Activated CD8-positive, alpha-beta memory T cell treated with anti-CD3 and anti-CD28 coated beads for 4 hours (primary cell): ENCODE results near the gene NT5DC4.
A peak's percentile ranks its signal among the peaks of the same experiment; 100 is the strongest.

Experiments
- DNase-seq, 2 donors: peaks; one replicate each; pipeline ENCODE4 v3.0.0-alpha.2; 2020; ENCODE audit warnings: low read depth in 2 of 2

Gene NT5DC4

DNA sequence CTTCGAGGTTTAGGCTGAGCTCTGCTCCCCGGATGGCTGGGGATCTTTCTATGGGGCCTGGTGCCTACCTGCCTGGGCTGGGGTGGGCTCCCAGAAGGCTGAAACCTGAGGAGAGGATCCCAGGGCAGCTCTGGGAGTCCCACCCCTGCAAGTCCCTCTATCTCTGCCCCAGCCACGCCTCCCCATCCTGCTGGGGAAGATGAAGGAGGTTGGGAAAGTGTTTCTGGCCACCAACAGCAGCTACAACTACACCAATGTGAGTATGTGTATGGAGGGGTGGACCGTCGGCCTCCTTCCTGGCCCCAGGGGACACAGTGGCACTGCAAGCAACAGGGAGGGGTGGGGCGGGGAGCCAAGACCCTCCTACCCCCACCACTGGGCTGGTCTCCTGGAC, 2.7 kb downstream of the NT5DC4 start:
- no peak for DNase-seq

DNA sequence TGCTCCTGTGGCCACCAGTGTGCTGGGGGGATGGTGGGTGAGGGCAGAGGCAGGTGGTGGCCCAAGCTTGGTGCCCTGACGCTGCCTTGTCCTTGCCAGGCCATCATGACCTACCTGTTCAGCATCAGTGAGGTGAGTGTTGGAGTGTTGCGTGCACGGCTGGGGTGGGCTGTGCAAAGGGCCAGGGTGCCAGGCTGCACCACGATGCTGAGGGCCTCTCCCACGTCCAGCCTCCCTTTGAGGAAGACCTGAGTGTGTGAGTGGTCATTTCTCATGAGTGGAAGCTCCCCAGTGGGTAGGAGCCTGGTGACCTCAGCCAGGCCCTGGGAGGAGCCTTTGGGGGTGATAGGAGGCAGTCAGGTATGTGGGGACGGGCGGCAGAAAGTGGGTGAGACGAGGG, 3.2 kb downstream of the NT5DC4 start:
- no peak for DNase-seq

DNA sequence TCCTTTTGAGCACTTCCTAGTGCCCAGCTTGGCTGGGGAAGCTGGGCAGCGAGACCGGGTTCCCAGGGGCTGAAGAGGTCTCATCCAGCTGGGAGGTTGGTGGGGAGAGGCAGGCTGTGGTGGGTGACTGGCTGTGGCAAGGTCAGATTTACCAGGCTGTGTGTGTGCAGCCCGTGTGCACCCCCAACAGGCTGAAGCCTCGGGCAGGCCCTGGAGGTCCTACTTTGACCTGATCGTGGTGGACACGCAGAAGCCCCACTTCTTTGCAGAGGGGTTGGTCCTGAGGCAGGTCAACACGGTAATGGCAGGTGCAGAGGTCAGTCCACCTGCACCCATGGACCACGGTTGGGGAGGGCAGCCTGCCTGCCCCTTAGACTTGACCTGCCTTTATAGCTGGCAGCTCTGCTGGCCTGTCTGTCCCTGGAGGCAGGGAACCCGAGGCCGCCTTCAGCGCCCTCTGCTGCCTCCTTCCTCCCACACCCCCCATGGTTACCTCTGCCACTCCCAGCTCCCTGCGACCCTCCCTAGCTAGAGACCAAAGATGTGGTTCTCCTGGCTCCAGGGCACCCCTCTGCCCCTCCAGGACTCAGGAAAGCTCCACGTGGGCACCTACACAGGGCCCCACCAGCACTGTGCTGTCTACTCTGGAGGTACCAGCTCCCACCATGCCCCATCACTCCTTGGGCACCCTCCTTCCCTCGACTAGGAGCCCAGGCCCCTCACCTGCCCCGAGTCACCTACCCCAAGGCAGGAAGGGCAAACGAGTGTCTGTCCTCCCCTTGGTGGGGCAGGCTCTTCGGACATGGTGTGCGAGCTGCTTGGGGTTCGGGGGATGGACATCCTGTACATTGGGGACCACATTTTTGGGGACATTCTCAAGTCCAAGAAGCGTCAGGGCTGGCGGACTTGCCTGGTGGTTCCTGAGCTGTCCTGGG, 4.0 kb downstream of the NT5DC4 start:
- DNase-seq: no peak

DNA sequence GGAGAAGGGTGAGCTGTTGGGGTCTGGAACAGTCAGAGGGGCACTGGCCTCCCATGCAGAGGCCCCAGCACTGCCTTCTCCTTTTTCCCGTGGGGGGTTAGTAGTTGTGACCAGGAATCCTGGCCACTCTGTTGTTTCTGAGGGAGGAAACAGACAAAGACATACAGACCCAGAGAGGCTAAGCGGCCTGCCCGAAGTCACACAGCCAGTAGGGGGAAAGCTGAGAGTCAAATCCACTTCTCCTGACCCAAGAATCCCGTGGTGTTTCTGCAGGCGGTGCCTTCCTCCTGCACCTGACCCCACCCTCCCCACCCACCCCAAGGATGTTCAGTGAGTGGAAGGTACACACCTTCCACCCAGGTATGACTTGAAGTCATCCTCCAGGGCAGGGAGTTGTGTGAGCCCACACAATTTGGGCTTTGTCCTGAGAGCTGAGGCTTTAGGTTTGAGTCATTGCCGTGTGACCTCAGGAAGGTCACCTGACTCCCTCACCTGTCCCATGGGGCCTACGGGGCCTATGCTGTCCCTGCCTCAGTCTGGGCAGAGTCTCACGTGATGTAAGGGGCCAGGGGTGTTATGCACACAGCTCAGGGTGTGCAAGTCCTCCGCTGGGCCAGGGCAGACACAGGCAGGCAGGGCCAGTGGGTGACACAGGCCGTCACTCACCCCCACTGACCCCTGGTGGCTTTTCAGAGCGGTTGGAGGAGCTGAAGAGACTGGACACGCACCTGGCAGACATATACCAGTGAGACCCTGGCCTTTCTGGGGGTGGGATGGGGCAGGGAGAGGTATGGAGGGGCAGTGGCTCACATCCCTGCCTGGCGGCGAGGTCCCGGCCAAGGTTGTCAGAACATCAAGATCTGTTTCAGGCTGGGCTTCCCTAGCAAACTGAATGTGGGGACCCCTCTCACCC, 5.0 kb downstream of the NT5DC4 start:
- no peak for DNase-seq

DNA sequence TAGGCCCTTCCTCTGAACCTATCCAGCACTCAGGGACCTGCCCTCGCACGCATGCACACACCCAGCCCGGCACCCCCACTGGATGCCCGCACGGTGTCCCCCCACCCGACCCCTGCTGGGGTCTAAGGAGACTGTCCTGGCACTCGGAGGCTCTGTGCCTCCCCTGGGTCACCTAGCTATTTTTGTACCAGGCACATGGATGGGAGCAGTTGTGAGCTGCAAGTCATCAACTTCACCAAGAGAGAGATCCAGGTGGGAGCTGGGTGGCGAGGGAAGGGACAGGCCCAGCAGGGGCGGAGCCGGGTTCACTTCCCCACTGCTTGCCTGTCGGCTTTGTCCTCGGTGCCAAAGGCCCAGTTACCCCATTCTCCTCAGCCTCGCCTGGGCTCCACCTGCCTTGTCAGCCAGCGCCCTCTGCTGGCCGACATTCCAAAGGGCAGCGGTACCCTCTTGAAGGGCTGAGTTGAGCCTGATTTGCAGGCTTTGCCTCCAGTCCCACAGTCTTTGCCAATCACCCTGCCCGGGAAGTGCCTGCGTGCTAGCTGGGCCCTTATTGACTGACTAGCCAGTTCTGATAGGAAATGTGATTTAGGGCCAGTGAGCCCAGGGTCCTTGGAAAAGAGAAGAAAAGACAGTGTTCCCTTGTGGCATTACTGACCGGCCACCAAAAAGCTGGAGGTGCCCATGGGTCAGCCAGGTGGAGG, 5.8 kb downstream of the NT5DC4 start:
- peak; percentile 72 to 73 for DNase-seq

DNA sequence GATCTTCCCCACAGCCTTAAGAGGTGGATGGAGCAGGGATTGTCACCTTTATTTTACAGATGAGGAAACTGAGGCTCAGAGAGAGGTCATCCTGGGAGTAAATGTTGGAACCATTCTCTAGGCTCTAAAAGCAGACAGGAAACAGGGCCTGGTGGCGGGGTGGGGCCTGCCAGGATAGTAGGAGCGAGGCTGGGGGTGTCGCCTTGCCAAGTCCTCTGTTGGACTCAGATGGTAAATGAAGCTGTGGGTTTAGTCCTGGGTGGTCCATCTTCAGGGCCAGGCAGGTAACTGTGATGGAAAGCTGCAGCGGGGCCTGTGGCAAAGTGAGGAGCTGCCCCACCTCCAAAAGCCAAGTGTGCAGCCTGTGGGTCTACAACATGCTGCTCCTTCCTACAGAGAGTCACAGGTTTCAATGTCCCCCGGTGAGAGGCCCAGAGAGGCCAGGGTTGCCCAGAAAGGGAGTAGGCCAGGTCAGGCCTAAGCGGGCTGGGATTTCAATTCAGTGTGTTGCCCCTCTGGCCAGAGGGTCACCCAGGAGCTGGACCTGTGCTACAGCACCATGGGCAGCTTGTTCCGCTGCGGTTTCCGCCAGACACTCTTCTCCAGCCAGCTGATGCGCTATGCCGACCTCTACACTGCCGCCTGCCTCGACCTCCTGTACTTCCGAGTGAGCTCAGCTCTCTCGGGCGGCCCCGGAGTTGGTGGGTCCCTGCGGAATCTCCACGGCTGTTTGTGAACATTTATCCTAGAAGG, 6.6 kb downstream of the NT5DC4 start:
- no peak for DNase-seq

DNA sequence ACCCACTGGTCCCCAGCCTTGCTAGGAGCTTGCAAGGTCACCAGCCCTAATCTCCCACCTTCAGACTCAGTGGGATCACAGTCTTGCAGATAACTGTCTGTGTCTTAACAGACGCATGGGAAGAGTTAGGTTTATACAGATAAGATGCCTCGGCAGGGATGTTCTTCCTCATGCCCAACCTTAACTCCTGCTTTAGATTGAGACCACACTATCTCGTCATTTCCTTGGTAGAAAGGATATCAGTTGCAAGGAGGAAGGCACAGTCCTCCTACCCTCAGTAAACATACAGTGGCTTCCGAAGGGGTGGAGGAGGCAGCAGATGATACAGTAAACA, 7.2 kb downstream of the NT5DC4 start:
- DNase-seq: no peak

DNA sequence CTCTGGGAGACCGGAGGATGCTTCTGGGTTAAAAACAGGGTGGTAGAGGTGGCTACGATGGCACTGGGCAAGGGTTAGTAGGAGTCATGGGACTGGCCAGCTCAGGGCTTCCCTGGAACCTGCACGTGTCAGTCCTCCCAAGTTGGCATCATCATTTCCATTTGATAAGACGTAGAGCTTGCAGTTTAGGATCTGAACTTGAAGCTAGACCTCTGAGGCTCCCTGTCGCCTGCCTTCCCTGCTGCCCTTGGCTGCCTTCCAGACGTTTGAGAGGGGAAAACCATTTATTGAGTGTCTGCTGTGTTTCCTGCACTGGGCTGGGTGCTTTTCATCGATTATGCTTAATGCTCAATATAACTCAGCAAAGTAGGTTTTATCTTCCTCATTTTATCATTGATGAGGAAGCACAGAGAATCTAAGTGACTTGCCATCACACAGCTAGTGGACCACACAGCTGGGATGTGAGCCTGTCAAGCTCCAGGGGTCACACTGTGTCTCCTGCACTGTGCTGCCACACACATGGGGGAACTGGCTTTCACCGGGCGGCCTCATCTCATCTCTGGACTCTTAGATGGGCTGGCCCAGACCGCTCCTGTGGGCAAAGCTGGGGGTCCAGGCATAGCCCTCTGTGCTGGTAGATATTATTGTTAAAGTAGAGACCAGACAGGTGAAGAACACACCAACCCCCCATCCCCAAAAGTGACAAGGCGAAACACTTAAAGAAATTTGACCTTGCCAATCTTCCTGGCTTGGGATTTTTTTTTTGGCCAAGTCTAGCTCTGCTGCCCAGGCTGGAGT, 7.8 kb downstream of the NT5DC4 start:
- DNase-seq: no peak

DNA sequence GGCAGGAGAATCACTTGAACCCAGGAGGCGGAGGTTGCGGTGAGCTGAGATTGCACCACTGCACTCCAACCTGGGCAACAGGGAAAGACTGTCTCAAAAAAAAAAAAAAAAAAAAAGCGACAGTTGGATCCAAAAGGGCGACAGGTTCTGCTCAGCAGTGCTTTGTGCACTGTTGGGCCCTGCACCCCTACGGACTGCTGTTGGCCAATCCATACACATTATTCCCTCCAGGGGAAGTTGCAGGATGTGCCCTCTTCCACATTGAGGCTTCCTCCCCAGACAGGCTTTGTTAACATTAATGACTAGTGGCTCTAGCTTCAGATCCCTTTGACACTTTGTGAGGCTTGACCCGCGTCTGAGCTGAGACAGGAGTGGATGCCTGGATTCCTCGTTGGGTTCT, 9.4 kb downstream of the NT5DC4 start:
- DNase-seq: no peak

DNA sequence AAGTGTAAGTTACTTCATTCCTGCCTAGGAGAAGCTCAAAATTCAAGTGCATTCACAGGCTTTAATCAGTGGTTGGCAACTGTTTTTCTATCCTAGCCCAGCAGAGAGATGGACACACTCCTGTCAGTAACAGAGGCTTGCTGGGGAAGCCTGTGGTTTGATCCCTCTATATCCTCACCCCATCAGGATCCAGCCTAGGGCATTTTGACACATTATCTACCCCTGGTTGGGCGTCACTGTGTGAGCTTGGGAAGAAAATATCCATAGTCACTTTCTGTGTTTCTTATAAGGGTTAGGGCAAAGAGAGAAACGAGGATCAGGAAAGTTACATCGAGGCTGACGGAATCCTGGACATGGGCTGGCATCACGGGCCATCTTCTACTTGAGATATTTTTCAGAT, 10.0 kb downstream of the NT5DC4 start:
- DNase-seq: no peak

DNA sequence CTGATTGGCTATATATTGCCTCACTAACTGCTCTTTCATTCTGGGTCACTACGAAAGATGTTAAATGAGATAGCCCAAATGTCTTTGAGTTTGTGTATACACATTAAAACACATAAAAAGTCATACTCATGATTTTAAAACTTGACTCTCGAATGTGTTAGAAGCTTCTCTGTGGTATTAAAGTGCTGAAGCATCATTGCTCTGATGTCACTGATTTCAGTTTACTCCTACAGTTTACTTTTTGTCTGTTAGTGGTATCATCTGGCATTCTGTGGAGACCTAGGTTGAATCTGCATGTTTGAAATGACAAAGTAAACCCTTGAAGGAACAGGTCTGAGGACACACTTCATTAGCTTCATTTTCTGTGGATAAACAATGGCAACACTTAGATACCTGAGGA, 10.7 kb downstream of the NT5DC4 start:
- no peak for DNase-seq

DNA sequence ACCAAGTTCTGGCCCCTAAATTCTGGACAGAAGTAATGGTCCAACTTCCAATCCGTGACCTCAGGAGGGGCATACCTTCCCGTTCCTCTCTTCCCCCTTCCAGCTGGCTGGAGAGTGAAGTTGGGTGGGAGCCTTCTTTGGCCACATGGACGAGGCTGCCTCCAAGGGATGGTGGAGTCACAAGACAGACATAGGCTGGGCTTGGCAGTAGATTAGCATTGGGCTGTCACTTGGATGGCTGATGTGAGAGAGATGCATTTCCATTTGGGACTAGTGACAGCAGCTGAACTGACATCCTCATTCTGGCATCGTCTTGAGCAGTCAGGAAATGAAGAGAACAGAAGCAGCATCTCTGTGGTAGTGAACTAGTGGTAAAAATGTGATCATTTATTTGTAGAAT, 12.6 kb downstream of the NT5DC4 start:
- no peak for DNase-seq

DNA sequence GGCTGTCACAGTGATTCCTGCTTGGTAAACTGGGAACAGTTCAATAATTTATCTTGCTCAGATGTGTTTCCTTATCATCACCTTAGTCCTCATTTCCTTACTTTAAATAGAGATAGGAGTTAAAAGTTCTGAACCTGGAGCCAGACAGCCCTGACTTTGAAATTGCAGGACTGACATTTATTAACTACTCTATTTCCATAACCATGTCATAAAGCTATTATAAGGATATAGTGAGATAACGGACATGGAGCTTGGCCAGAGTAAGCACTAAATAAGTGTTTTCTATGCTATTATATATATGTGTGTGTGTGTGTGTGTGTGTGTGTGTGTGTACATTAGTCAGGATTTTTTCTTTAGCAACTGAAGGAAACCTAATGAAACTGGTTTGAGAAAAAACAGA, 13.1 kb downstream of the NT5DC4 start:
- no peak for DNase-seq

DNA sequence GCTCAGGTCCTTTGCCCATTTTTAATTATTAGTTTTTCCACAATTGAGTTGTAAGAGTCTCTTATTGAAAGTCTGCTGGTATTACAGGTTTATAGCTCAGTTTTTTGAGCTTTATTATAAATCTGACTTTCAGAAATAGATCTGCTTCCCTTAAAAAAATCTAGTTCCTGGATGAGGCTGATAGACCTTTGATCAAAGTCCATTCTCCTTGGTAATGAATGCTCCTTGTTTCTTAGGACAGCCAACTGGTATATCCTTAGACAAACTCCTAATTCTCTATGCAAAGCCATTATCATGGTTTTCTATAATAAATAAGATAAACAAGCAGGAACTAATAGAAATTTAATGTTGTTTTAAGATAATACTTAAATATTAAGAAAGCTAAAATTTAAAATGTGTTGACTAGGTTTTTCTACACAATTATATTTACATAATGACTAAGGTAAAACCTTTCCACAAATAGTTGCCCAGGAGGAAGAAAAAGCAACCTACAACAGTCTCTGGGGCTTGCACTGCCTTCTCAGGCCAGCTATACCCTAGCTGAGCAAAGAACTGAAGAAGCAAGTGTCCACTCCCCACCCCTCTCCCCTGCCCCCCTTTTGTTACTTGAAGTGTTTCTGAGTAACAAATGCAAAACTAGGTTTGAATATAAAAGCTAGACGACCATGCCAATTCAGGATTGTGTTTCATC, 16.9 kb downstream of the NT5DC4 start:
- no peak for DNase-seq

DNA sequence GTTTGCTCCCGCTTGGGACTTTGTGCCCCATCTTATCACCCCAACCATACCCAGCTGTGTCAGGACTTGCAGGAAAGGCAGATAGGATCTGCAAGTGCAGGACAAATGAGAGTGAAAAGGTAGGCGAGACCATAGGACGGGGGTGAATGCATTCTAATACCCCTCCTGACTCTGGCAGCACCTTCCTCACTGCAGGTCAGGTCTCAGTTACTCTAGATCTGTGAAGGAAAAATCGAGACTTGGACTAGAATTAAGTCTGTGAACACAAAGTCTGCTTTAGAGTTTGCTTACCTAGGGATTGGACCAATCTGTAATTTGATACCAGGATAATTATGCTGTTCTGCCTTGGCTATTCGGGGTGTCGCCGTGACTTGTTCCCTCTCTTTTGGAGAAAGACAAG, 19.7 kb downstream of the NT5DC4 start:
- no peak for DNase-seq

DNA sequence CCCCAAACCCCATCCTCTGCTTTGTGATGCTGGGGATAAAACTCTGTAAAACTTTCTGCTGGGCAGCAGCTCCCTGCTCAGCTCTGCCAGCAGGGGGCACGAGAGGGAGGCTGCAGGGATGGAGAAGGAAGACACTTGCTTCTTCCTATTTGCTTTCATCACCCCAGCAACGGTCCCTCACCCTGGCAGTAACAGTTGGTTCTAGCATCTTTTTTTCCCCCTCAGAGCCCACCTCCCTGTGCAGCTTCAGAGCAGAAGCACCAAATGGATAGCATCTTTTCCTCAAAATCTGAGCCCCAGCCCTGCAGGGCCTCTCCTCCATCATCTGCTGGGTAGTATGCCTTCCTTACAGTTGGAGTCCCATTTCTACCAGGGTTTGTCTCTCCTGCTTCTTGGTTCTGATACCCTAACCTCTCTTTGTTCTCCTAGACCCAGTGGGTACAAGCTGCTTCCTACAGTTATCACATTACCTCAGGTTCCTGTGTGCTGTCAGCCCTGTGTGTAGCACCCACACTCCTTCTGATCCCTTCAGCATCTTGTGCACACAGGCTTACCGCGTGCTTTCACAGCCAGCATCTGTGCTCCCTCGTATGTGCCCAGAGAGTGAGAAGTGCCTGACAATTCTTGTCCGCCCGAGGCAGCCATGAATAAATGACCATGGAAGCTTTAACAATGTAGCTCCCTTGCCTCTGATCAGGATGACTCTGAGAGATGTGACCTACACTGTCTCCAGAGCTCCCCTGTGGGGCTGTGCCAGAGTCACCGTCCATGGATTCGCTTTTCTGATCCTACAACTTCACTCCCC, 29.1 kb downstream of the NT5DC4 start:
- peak; percentile 46 to 61 for DNase-seq

DNA sequence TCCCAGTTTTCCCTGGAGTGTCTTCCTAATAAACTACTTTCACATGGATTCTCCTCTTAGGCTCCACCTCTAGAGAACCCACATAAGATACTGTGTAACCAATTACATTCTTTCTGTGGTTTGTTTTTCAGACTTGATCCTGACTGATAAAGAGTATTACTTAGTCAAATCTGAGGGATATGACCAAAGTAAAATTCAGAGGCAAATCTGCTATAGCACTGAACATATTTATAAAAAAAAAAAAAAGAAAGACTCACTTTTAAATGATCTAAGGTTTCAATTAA, 29.7 kb downstream of the NT5DC4 start:
- DNase-seq: no peak

DNA sequence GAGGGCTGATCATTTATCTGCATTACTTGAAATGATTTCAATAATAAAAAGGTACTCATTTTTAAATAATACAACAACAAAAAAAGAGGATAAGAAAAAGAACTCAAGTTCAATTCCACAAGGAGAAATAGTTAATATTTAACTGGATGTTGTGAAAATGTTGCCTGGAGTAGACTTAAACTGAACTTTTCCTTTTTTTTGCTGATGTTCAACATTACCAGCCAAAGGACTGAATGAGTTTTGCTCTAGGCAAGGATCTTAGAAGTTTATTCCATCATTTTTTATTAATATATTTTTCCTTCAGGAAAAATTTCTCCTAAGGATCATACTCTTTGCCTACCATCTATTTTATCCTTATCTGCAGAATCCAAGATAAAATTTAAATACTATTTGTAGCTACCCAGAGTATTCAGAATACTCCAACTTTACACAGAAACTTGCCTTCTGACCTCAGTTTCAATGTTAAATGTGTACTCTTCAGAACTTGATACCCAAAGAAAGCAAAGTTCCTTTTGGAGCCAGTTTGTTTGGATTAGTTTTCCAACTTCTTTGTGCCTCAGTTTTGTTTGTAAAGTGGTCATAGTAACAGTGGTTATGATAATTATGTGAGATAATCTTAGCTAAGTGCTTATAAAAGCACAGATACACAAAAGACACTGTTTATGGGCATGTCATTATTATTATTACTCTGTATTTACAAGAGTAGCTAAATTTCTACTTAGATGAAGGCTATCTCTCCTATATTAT, 30.8 kb downstream of the NT5DC4 start:
- DNase-seq: no peak

DNA sequence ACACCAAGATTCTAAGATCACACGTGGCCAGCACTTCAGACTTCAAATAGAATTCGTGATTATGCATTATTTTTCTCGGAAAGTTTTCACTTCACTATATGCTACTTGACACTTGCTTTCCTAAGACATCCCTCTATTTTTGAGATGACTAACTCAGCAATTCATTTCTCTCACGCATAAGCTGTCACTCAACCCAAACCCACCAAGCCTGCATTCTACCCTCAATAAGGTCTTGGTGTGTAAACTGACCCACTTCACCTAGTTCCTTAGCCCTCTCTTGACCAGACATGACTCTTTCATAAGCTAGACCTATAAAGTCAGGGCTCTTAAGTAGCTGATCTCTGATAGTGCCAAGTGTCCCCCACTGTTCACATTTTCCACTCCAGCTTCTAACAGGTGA, 31.8 kb downstream of the NT5DC4 start:
- DNase-seq: no peak
